Measurements from ENCODE around the gene MVB12B.

Gene MVB12B

DNA sequence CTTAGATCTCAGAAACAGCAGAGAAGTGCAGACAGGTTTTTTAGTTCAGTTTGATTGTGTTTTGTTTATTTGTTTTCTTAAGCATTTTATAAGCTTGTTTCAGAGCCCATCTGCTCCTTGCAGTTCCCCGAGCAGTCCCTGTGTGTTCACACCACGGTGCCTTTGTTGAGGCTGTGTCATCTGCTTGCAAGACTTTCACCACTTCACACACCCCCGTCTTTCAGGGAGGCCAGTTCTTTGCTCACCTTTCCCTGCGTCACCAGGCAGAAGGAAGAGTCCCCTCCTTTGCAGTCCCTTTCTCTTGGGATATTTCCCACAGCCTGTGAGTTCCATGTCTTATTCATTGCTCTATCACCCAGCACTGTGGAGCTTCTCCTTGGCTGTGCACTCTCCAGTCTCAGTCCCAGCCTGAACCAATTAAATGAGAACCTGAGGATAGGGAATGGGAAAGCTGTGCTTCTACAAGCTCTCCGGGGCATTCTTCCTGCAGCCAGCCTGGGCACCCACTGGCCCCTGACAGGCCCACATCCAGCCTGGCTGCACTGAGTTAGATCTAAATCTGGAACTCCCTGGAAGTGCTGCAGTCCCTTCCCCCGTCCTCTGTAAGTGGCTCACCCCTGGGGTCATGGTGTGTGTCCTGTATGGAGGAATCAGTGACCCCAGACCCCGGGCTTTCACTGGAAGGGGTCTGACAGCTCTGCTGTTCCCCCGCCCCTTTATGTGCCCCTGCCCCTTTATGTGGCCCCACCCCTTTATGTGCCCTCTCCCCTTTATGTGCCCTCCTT lies 5.5 kb downstream of the MVB12B start:
- no peak for DNase-seq

GRCh38 chr9:126334721-126335621 lies 8.3 kb downstream of the MVB12B start:
- DNase-seq: no peak

DNA sequence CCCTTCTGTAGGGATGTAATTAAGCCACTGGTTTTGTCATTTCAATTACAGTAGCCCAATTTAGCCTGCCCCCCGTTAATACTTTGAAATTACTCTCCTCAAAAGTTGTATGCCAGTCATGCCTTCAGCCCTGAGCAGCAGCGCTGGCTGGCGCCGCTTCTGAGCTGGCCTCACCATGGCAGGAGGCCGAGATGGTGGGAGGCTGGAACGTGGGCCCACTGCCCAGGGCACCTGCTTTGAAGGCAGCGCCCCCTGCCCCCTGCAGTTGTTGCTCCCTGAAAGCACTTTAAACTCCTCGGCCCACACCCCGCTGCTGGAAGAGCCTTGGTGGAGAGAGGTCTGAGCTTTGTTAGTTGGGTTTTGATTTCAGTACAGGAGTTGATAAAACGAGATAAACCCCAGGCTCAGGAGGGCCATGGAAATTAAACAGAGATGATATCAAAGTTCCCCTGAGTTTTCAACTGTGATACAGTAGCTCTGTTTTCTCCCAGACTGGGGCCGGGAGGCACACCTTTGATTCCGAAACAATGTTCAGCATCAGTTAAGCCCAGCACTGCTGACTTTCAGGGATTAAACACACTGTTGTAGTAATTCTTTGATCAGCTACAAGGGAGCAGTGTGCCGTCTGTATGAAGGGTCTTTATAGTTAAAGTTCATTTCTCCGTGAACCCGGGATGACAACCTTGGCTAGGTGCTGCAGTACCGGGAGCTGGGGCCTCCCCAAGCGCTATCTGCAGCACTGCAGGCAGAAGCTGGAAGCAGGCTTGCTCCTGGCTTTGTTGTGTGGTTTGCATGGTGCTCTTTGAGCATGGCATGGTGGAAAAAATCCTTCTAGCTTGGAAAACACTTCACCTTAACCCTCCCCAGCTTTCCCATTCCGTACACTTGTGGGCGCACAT lies 9.5 kb downstream of the MVB12B start:
- no peak for DNase-seq

- no peak for DNase-seq
Observed at GRCh38 chr9:126336736-126337325, 10.2 kb downstream of the MVB12B start.

- no peak for DNase-seq
Observed at GRCh38 chr9:126337729-126338372, 11.2 kb downstream of the MVB12B start.

DNA sequence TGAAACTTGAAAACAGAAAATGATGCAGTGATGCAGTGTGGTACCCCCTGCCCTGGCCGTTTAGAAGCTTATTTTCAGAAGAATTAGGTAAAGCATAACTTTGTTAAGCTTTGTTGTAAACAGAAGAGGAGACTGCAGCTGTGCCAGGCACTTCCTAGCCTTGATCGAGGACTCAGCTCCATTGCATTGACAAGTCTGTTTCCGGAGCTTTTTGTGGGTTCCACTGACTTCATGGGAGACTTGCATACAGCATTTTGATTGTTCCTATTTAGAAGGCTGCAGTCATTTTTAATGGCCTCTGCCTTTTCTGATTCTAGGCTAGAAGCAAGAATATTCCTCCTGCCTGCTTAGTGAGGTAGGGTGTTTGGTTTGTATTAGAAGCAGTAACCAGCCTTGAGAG lies 12.3 kb downstream of the MVB12B start:
- DNase-seq: no peak

DNA sequence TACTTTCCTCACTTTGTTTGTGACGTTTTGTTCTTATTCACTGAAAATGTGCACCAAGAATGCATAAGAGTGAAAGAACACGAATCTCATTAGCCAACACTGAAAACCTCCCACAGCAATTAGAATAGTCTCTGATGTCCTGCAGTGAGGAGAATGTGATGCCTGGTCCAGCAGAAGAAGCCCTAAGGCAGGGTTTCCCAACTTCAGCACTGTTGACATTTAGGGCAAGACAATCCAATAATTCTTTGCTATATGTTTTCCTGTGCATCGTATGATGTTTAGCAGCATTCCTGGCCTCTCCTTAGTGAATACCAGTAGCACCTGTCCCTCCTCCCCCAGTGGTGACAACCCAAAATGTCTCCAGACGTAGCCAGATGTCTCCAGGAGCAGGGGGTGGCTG lies 14.8 kb downstream of the MVB12B start:
- no peak for DNase-seq

GRCh38 chr9:126341902-126342301 lies 15.3 kb downstream of the MVB12B start:
- DNase-seq: no peak

- no peak for DNase-seq
Observed at GRCh38 chr9:126342621-126343031, 16.0 kb downstream of the MVB12B start.

DNA sequence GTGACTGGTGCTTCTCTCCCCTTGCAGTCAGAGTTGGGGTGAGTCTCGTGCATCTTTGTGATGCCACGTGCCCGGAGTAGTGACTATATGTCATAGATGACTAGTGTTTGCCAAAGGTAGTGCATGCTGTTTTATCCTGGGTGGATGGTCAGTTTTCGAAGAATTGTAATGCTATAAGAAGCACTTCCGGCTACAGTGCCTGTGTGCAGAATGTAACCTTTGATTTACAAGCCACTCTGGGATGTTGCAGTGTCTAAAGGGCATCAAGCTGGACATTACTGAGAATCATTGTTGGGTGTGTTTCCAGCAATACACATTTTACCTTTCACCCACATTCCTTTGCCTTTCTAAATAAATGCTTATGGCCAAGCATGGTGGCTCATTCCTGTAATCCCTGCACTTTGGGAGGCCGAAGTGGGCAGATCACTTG lies 16.7 kb downstream of the MVB12B start:
- no peak for DNase-seq

DNA sequence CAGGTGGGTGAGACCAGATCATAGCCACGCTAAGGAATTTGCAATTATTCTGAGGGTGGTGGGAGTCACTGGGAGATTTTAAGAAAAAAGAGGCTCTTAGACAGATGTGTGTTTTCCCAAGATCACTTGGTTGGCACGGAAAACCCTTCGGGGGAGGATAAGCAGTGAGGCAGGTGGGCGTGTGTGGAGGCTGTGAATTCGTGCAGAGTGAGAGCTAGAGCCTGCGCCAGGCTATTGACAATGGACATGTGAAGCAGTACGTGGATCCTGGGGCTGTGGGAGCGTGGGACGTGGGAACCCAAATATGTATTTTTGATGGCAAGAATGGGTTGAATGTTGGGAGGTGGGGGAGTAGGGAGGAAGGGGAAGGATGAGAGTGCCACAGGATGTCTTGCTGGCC lies 19.4 kb downstream of the MVB12B start:
- no peak for DNase-seq

DNA sequence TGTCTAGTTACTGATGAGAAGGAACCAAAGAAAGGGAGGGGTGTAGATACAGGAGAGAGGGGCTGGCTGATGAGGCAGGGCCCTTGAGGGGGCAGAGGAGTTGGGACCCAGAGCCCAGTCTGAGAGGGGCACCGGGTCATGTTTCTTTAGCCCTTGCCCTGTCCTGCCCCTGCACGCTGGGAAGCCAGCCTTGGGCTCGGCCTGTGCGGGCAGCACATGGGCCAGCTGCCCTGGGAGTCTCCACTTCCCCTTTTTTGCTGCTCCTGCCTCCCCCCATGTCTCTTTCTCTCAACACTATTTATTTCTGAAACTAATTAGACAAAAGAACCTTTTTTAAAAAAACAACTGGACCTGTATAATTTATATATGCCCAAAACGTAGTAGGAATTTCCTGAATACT lies 20.5 kb downstream of the MVB12B start:
- DNase-seq: no peak

- DNase-seq: no peak
Observed at GRCh38 chr9:126347911-126348760, 21.5 kb downstream of the MVB12B start.

- DNase-seq: no peak
Observed at GRCh38 chr9:126348911-126349550, 22.4 kb downstream of the MVB12B start.

GRCh38 chr9:126354887-126355770 lies 28.5 kb downstream of the MVB12B start:
- DNase-seq: no peak

GRCh38 chr9:126357074-126357473 lies 30.4 kb downstream of the MVB12B start:
- DNase-seq: no peak

- DNase-seq: no peak
Observed at GRCh38 chr9:126360073-126360472, 33.4 kb downstream of the MVB12B start.

GRCh38 chr9:126361810-126362238 lies 35.2 kb downstream of the MVB12B start:
- no peak for DNase-seq

DNA sequence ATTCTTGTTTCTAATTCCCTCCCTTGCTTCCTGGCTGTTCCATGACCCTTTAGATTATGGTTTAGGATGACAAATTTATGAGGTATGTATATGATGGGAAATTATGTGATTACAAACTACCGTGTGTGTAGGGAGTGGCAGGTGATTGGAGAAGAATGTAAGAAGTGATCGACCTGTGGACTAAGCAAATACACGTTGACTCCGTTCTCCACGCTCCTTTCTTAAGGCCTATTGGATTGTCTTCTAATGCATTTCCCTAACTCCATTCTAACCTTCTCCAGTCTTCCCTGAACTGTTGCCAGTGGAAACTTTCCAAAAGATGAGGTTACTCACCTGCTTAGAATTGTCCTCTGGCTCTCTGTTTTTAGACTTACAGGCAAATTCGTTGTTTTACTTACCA lies 36.6 kb downstream of the MVB12B start:
- no peak for DNase-seq

All from CD4-positive, alpha-beta T cell treated with Interleukin-17A for 1 hour (primary cell).